Measurements from ENCODE around the gene CACNA1B. TPM values are rescaled to one million over a fixed set of nuclear protein-coding genes. Genes with fewer than 3 reads are reported as not detected.

Gene CACNA1B
- total RNA-seq, 1 experiment from 2014 or later = 1.7 TPM

DNA sequence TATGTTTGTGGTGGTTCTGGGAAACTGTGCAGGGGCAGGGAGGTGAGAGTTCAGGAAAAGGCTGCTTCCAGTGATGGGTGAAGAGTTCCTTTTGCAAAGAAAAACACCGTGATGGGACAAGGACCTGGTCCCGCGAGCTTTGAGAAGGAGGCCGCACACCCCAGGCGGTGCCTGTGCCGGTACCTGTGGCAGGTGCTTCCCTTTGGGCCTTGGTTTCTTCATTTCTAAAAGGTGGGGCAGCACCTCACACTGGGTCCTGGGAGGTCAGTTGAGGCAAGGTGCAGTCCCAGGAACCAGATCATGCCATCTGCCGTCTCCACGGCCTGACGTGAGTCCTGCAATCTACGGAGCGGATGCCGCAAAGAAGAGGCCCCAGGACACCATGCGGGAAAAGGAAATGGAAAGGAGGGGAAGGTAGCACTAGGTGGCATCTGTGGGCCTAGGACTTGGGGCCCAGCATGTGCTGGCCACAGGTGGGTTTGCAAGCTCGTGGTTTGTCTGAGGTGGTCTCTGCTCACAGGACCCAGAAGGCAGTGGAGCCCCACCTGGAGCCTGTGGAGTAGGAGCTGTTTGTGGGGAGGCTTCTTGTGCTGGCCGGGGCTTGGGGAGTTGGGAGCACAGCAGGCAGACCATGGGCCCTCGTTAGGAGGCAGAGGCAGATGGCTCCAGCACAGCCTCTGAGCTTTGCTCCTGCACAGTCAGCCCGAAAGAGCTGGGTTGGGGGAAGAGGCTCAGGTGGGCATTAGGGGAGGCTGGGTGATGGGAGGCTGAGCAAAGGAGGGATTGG, 131.6 kb downstream of the CACNA1B start:
- Histone ChIP-seq H4K20me1 (ENCODE audit: insufficient read depth) (no peaks in the 10 kb centered on the region), H3K9me2 (ENCODE audit: insufficient read depth) (no peaks in the 10 kb centered on the region), H3K27me3 (ENCODE audit: insufficient read depth, low read length) (no peaks in the 10 kb centered on the region; the same call in 1 of the 2 replicates), H3K4me3 (replicated peaks in 1 of 2; ENCODE audit: low read depth in 1 of 2, low read length in 2 of 2) (no peak overlapping the region), H3K9ac (ENCODE audit: low read length) (no peak overlapping the region), H2AFZ (ENCODE audit: low read depth, low read length, poor library complexity, severe bottlenecking) (no peak overlapping the region), H3K79me2 (ENCODE audit: insufficient read depth, low read length) (no peaks in the 10 kb centered on the region), H3K27ac (ENCODE audit: low read depth, low read length) (no peak overlapping the region), H3K36me3 (ENCODE audit: control insufficient read depth in 1 of 2, insufficient read depth in 2 of 2, low read length in 2 of 2) (no peaks in the 10 kb centered on the region), H3K4me1 (ENCODE audit: control insufficient read depth in 1 of 2, insufficient read depth in 2 of 2, low read length in 2 of 2) (no peaks in the 10 kb centered on the region), H3K9me3 (ENCODE audit: control insufficient read depth in 1 of 2, insufficient read depth in 1 of 2, low read depth in 1 of 2, low read length in 2 of 2) (no peaks in the 10 kb centered on the region), H3K4me2 (ENCODE audit: low read length) (no peak overlapping the region)
- POLR2A ChIA-PET = no interaction called here
- intact Hi-C loops (cut with micrococcal nuclease) = no loop called here
- RAD21 ChIA-PET (ENCODE audit: low non-redundant PET in 1 of 2, low total read pairs in 2 of 2, uncharacterized antibody in 2 of 2, unreplicated experiment in 2 of 2) = interaction anchor here in 1 of 2 experiments (0.6 kb wide), 1 partner anchor 254 kb away, joined by 5 read pairs; no protein-coding TSS in a partner anchor
- DNase-seq (ENCODE audit: low read depth, low spot score) (no peak), ATAC-seq (no peak)
- TF ChIP-seq POLR2AphosphoS5 (IDR thresholded peaks at IDR 0.05; ENCODE audit: low read depth, low read length) (no peak), SIN3A (IDR thresholded peaks at IDR 0.05; ENCODE audit: low read depth) (no peak), ZNF274 (IDR thresholded peaks at IDR 0.05; ENCODE audit: low read depth, low read length) (no peak), MAX (IDR thresholded peaks at IDR 0.05) (no peak), ZFX (IDR thresholded peaks at IDR 0.05) (no peak), ELF1 (IDR thresholded peaks at IDR 0.05; ENCODE audit: borderline replicate concordance, low read depth) (no peak), JUND (IDR thresholded peaks at IDR 0.05) (no peak), ATF3 (IDR thresholded peaks at IDR 0.05) (no peak), CBX3 (IDR thresholded peaks at IDR 0.05; ENCODE audit: low read depth) (no peak), RAD21 (IDR thresholded peaks at IDR 0.05; ENCODE audit: low read depth) (no peak), SP1 (IDR thresholded peaks at IDR 0.05; ENCODE audit: low read depth) (no peak), FOSL1 (IDR thresholded peaks at IDR 0.05; ENCODE audit: low read depth) (no peak), YY1 (IDR thresholded peaks at IDR 0.05; ENCODE audit: extremely low read depth, insufficient replicate concordance, low read depth, low read length) (no peak), EZH2phosphoT487 (IDR thresholded peaks at IDR 0.05; ENCODE audit: borderline replicate concordance) (no peak), EGR1 (IDR thresholded peaks at IDR 0.05; ENCODE audit: low read depth) (no peak)
- TF ChIP-seq, protein P1, sequence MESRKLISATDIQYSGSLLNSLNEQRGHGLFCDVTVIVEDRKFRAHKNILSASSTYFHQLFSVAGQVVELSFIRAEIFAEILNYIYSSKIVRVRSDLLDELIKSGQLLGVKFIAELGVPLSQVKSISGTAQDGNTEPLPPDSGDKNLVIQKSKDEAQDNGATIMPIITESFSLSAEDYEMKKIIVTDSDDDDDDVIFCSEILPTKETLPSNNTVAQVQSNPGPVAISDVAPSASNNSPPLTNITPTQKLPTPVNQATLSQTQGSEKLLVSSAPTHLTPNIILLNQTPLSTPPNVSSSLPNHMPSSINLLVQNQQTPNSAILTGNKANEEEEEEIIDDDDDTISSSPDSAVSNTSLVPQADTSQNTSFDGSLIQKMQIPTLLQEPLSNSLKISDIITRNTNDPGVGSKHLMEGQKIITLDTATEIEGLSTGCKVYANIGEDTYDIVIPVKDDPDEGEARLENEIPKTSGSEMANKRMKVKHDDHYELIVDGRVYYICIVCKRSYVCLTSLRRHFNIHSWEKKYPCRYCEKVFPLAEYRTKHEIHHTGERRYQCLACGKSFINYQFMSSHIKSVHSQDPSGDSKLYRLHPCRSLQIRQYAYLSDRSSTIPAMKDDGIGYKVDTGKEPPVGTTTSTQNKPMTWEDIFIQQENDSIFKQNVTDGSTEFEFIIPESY (IDR thresholded peaks at IDR 0.05; ENCODE audit: extremely low read depth, insufficient replicate concordance, low read length) = no peak
- no TSS peak for BruUV-seq (replicated peaks)
- CTCF ChIA-PET = no interaction called here
